Measurements from ENCODE around the gene PRSS3.
"Not testable (repeated sequence)": the region's sequence is repeated elsewhere in the genome, so short reads cannot be mapped to it uniquely, and the experiment has no call there.

Gene PRSS3

DNA sequence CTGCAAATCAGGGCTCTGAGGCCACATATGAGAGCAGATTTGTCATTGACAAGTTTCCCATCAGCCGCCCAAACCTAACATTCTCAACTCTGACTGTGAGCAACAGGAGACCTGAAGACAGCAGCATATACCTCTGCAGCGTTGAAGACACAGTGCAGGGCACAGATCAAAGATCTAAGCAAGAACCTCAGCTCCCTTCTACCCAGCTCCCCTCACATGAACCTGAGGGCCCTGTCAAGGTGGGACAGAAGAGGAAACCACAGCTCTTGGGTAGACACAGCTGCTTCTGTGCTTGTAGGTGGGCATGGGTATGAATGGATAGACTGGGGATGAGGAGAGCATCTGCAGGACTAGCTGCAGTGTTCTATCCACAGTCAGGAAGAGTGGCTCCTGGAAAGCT lies 8.7 kb upstream of the PRSS3 start:
- no peak for DNase-seq (ENCODE audit: low read depth)

DNA sequence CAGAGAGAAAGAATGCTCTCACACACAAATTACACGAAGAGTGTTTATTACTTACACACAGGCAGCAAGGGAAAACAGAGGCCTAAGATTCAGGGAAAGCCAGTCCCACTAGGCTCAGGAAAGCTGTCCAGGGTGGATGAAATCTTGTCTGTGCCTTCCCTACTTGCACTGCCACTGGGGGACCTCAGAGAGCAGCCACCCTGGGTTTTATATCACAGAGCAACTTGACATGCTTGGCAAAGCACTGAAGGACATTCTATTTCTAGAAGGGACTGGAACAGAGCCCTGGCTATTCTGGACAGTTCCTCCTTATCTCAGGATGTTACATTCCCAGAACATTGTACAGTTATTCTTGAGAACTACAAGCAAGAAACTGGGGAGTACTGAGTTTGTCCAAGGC lies 7.5 kb upstream of the PRSS3 start:
- DNase-seq (ENCODE audit: low read depth) = no peak

DNA sequence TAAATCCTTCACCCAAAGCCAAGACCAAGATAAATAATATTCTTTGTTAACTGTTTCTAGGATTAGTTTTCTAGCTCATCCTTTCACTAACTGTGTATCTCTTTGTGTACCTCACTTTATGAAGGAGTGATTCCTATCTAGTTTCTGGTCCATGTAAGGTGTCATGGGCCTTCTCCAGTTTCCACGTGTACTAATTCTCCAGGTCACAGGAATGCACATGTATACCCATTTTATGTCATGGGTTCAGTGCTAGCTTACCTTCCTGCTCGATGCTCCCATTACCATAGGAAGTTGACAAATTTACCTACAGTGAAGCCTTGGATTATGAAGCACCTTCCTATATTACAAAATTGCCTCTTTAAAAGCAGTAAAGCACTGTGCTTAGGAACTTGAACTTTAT lies 5.9 kb upstream of the PRSS3 start:
- DNase-seq (ENCODE audit: low read depth) = not testable (repeated sequence)

DNA sequence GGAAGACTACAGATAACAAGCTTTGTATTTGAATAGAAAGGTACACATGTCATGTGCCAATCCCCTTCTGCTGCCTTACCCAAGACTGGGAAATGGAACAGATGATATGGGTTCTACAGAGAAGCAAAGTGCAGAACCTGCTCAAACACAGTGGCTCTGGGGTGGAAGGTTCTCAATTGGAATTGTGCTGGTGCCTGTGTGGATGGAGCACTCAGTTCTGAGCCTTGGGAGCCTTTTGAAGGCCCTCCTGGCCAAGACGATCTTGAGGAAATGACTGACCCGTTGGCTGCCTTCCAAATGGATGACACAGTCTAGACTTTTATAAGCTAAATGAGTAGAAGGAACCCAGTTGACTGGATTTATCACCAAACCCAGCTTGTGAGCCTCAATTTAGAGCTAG lies 4.2 kb upstream of the PRSS3 start:
- DNase-seq (ENCODE audit: low read depth) = no peak

DNA sequence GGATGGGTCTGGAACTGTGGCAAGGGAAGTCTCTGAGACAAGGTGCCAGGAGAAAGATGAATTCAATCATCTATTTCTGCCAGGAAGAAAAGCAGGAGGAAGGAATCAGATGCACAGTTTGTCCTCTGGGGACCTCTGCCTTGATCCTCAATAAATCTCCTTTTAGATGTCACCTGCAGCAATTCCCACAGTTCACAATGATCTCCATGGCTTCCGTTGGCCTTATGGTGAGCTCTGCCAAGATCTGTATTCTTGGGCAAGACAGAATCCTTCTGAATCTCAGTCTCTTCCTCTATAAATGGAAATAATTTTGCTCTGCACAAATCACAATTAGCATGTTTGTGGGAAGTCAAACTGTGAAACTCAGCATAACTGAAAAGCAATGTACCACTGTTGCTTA lies 1.9 kb upstream of the PRSS3 start:
- not testable (repeated sequence) for DNase-seq (ENCODE audit: low read depth)

DNA sequence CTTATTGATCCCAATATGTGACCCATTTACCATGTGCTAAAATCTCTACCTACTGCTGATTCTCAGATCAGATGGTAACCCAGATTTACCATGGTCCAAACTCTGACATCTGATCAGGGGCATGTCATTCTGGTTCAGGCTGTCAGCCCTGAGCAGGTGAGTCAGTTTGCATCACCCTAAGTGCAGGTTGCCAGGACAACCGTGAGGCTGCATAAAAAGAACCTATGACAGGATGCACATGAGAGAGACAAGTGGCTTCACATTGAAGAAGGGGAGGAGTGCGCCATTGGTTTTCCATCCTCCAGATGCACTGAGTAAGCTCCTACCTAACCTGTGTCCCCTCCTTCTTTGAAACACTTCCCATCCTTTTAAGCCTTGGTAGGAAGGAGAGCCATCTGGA lies 801 bp upstream of the PRSS3 start:
- no peak for DNase-seq (ENCODE audit: low read depth)

DNA sequence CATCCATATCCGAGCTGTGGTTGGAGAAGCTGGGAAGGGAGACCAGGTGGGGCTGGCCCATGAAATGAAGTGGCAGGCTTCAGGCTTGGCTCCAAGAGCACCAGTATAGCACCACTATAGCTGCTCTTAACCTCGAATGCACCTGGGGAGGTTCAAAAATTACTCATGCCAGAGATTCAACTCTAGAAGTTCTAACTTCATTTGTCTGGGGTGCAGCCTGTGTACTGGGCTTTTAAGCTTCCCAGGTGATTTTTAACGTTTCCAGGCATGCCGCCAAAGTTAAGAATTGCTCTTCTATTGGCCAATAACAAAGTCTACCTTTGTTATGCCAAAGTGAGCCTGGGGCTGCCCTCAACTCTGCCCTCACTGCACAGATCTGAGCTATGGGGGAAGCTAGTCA lies 458 bp downstream of the PRSS3 start:
- DNase-seq (ENCODE audit: low read depth) = no peak

DNA sequence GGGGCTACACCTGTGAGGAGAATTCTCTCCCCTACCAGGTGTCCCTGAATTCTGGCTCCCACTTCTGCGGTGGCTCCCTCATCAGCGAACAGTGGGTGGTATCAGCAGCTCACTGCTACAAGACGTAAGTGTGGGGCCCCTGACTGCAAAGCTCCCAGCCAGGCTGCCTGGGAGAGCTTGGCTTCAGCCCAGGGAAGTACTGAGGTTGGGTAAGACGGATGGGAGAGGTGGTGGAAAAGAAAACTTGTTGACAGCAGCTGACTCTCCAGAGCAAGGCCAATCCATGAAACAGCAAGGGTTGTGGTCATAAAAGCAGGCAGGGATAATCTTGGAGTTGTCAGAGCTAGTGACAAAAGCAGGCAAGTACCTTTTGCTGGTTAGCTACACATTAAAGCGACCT lies 1.3 kb downstream of the PRSS3 start:
- not testable (repeated sequence) for DNase-seq (ENCODE audit: low read depth)

DNA sequence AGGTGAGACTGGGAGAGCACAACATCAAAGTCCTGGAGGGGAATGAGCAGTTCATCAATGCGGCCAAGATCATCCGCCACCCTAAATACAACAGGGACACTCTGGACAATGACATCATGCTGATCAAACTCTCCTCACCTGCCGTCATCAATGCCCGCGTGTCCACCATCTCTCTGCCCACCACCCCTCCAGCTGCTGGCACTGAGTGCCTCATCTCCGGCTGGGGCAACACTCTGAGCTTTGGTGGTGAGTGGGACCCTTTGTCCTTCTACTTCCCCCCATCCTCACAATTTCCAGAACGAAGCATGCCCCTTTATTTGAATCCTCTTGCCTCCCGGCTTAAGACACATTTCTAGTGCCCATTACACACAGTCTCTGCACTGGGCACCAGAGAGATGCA lies 2.5 kb downstream of the PRSS3 start:
- DNase-seq (ENCODE audit: low read depth) = no peak

DNA sequence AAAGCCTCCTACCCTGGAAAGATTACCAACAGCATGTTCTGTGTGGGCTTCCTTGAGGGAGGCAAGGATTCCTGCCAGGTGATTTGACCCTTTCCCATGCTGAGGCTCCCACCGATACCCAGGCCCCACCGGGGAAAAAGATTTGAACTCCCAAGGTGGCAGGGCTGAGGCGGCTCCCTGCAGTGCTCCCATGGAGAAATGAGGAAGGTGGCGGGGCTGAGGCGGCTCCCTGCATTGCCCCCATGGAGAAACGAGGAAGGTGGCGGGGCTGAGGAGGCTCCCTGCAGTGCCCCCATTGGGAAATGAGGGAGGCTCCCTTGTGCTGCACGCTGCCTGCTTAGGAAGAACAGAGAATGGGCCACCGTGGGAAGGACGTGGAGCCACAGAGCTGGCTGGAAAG lies 3.2 kb downstream of the PRSS3 start:
- DNase-seq (ENCODE audit: low read depth) = no peak

DNA sequence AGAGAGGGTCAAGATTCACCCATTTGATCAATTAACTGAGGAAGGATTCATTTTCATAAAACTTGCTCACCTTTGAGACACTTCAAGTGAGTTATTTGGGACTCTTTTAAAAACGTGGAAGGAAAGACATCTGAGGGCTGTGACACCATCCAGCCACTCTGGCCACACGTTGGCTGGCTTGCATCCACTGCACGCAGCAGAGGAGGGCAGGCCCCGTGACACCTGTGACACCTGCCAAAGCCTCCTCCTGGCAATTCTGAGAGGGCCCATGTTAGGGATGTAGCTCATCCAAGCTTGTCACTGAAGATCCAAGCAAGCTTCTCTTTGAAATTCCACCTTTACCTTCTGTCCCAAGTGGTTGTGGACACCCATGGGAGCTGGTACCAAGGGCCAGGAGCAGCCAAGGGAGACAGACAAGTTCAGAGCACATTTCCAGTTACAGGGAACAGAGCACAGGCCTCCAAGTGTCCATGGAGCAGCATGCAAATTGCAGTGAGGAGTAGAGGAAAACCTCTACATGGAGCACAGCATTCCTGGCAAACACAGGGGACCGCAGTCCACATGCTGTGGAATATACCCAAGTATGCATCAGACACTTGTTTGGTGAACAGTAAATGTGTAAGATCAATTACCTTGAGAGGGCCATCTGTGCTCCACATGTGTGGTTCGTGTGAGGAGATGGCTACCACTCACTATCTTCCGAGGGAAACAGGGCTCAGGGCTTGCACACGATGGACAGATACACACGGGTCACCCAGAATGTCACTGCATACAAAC lies 4.8 kb downstream of the PRSS3 start:
- DNase-seq (ENCODE audit: low read depth) = no peak

DNA sequence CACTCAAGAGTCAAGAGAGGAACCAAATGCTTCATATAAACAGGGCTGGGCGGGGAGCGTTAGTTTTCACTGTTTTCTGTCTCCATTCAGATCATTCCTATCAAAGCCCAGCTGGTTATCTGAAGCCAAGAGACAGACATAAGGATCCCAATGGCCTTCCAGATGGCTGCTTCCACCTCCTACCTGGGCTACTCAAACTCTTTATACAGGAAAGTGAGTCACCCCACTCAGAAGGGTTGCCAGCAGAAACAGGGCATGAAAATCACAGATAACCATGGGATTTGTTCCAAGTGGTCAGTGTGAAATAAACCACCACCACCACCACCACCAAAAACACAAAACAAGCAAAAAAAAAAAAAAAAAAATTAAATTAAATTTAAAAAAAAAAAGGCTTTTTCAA lies 5.5 kb downstream of the PRSS3 start:
- no peak for DNase-seq (ENCODE audit: low read depth)

DNA sequence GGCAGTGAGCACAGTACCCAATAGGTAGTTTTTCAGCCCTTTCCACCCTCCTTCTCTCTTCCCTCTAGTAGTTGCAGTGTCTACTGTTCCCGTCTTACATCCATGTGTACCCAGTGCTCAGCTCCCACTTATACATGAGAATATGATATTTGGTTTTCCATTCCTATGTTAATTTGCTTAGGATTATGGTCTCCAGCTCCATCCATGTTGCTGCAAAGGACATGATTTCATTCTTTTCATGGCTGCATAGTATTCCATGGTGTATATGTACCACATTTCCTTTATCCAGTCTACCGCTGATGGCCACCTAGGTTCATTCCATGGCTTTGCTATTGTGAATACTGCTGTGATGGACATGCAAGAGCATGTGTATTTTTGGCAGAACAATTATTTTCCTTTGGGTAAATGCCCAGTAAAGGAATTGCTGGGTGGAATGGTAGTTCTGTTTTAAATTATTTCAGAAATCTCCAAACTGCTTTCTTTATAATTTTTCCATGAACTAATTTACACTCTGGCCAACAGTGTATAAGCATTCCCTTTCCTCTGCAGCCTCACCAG lies 6.7 kb downstream of the PRSS3 start:
- not testable (repeated sequence) for DNase-seq (ENCODE audit: low read depth)

DNA sequence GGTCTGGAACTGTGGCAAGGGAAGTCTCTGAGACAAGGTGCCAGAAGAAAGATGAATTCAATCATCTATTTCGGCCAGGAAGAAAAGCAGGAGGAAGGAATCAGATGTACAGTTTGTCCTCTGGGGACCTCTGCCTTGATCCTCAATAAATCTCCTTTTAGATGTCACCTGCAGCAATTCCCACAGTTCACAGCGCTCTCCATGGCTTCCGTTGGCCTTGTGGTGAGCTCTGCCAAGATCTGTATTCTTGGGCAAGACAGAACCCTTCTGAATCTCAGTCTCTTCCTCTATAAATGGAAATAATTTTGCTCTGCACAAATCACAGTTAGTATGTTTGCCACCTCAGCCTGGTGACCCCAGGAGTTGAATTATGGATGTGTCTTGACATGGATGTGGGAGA lies 8.8 kb downstream of the PRSS3 start:
- not testable (repeated sequence) for DNase-seq (ENCODE audit: low read depth)

DNA sequence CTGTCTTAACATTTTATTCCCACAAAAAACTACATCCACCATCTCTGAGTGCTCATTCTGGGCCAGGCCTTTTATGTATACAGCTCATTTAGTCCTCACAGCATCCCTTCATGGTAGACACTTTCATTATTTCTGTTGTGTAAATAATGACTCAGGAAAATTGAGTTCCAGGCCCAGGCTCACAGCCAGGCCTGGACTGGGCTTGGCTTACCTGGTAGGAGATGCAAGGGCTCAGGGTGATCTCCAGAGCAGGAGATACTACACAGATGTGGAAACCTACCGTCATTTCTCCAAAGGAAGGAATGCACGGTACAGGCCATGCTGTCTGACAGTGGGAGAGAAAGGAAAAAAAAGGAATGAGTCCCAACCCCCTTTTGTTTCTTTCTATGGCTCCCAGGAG lies 11.8 kb downstream of the PRSS3 start:
- not testable (repeated sequence) for DNase-seq (ENCODE audit: low read depth)

DNA sequence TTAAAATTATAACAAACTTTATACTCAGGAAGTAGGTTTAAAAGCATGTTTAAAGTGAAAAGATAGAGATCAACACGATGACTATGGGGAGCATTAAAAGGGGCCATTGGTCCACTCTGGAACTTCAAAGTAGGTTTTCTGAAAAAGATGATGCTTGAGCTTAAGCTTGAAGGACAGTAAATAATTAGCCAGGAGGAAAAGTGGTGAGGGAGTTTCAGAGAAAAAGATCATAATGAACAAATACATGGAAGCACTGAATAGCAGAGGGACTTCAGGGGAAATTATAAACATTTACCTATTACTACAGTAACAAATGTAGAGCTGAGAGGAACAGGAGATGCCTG lies 13.6 kb downstream of the PRSS3 start:
- DNase-seq (ENCODE audit: low read depth) = not testable (repeated sequence)

DNA sequence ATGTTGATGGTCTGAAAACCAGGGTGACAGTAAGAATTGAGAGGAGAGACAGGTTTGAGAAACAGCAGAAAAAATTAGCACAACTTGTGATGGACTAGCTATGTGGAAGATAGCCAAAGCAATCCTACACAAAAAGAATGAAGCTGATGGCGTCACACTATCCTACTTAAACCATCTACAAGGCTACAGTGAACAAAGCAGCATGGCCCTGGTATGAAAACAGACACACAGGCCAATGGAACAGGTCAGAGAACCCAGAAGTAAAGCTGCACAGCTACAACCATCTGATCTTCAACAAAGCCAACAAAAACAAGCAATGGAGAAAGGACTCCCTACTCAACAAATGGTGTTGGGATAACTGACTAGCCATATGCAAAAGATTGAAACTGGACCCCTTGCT lies 14.1 kb downstream of the PRSS3 start:
- no peak for DNase-seq (ENCODE audit: low read depth)

DNA sequence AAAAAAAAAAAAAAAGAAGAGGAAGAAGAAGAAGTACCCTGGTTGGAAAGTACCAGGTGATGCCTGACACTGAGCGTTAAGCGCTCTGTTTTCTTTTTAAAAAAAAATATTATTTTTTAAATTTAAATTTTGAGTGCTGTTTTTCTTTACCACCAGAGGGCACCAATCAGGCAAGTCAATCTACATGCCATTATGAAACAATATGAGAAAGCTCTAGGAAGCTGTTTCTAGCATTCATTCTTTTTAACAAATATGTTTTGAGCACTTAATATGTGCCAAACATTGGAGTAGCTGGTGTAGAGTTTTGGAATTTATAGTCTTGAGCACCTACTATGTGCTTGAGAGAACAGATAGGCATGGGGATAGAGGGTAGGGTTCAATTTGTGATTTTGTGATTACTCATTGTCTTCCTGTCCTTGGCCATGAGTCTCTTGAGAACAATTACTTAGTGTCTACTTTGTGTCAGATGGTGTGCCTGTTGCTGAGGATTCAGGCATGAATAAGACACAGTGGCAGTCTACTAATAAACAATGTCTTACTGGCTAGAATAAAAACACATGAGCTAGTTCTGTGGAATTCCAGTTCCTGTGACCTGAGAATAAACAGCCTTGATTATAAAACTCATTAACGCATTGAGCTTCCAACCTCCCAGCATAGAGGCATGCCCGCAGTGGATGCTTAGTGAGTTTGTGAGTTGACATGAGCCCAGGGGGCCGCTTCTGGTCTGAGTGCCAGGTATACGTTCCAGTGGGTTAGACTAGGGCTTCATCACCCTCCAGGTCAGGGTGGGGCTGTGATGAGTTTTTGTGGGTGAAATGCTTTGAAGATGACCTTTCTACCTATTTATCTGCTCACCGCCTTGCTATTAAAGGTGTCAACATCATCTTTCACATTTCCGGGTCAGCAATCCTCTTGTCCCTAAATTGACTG lies 18.6 kb downstream of the PRSS3 start:
- no peak for DNase-seq (ENCODE audit: low read depth)

DNA sequence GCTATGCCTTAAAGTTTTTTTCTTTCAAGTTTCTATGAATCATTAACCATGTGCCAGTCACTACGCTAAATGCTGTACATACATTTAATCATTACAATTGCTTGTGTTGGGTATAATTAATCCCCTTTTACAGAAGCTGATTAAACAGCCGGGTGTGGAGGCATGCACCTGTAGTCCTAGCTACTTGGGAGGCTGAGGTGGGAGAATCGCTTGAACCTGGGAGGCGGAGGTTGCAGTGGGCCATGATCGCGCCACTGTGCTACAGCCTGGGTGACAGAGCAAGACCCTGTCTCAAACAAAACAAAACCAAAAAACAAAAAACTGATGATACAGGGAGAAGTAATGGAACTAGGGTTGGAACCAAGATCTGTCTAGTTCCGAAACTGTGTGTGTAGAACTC lies 20.4 kb downstream of the PRSS3 start:
- no peak for DNase-seq (ENCODE audit: low read depth)

DNA sequence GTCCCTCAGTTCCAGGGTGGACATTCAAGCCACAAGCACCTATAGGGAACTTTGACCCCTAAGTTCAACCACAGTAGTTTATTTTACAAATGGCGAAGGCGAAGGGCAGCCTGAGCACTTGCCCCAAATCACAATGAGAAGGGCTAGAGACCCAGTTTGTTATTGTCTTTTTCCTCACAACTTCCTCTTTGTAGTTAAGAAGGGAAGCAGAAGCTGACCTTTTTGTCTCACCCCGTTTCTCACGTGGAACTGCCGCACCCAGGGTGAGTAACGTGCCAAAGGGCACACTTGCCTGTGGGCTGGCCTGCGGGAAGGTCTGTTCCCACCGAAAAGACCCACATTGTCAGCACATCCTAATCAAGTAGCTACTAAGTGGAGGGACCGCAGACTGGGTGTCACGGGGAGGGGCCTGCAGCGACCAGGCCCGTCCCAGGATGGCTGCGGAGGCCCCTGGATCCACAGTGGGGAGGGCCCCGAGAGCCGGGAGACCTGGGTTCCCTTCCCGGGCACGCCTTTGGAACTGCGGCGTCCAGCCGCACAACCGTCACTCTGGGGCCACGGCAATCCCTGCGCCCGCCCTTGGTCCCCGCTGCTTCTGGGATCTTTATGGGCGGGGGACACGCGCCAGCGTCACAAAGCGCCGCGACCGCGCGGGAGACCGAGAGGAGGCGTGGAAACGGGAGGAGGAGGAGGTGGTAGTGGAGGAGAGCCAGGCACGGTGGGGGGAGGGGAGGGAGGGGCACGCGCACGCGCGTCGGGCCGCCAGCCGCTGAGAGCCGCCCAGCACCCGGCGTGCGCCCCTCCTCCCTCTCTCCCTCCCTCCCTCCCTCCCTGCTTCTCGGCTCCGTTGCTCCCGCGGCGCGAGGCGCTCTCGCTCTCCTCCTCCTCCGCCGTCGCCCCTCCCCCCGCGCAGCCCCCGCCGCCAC lies 21.2 kb downstream of the PRSS3 start, which contains the start of gene UBE2R2:
UBE2R2 (plus strand) TSS at position 834 of the 926 bp plus-strand sequence. CDS start 598 bp downstream, outside the sequence.
- peak; percentile 88 for DNase-seq (ENCODE audit: low read depth)

DNA sequence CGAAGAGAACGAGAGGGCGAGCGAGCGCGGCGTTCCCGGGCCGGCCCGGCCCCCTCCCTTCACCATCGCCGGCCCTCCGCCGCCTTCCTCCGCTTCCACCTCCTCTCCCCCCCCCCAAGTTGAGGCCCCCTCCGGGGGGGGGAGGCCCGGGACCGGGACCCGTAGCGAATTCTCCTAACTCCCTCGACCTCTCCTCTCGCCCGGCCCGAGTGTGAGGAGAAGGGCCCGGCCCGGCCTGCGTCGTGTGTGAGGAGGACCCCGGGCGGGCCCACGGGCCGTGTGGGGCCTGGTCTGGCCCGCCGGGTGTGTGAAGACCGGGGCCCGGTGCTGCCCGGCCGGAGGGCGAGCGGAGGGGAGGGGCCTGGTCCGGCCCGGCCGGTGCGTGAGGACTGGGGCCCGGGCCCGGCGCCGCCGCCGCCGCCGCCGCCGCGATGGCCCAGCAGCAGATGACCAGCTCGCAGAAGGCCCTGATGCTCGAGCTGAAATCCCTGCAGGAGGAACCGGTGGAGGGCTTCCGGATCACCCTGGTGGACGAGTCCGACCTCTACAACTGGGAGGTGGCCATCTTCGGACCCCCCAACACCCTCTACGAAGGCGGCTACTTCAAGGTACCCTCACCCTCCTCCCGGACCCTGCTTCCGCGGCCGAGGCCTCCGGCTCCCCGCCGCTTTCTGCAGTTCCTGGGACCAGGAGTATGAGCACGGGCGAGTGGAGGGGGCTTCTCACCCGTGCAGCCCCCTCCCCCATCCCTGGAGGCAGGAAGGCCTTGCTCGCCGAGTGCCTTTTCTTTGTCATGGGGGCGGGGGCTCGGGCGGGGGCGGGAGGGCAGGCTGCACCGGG lies 22.2 kb downstream of the PRSS3 start:
- DNase-seq (ENCODE audit: low read depth) = peak; percentile 27

All from stimulated activated CD8-positive, alpha-beta memory T cell treated with anti-CD3 and anti-CD28 coated beads, Interleukin-12 subunit alpha, Interleukin-12 subunit beta, amount 100 ng/mL, for 4 hours (primary cell).